ENCODE measurements around the gene ATG13.

DNA sequence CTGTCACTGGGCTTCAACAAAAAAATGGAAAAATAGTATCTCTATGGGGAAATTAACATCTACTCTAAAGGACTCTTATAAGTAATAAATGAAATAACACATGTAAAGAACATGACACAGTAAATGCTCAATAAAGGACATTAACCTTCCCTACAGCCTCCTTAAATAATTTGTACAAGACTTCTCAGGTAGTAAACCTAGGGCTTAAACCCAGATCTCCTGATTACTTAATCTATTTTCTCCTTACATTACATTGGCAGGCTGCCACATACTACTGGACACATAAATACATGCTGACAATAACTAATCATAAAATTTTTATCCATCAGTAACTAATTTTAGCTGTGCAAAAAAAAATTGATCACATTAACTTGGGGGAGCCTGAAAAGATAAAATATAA, 28.4 kb upstream of the ATG13 start:
- TF ChIP-seq, protein P1, sequence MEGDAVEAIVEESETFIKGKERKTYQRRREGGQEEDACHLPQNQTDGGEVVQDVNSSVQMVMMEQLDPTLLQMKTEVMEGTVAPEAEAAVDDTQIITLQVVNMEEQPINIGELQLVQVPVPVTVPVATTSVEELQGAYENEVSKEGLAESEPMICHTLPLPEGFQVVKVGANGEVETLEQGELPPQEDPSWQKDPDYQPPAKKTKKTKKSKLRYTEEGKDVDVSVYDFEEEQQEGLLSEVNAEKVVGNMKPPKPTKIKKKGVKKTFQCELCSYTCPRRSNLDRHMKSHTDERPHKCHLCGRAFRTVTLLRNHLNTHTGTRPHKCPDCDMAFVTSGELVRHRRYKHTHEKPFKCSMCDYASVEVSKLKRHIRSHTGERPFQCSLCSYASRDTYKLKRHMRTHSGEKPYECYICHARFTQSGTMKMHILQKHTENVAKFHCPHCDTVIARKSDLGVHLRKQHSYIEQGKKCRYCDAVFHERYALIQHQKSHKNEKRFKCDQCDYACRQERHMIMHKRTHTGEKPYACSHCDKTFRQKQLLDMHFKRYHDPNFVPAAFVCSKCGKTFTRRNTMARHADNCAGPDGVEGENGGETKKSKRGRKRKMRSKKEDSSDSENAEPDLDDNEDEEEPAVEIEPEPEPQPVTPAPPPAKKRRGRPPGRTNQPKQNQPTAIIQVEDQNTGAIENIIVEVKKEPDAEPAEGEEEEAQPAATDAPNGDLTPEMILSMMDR (IDR thresholded peaks at IDR 0.05) = no peak
- no peak for TF ChIP-seq POLR2A (IDR thresholded peaks at IDR 0.05)

All from lower leg skin (tissue), 3 donors.